Epithelial cell of proximal tubule (primary cell): Measurements from ENCODE around the gene IL6. TPM values are rescaled to one million over a fixed set of nuclear protein-coding genes. Genes with fewer than 3 reads are reported as not detected.

Experiments
- DNase-seq: peaks from one replicate; pipeline ENCODE4 v3.0.0-alpha.2; 2011; ENCODE audit warnings: low read depth
- H3K4me3 ChIP-seq: 2 replicates; pipeline ENCODE4 v1.5.1; 2011; ENCODE audit warnings: low read depth, mild to moderate bottlenecking, low read length
- CTCF ChIP-seq: conservative IDR thresholded peaks from 2 replicates; pipeline ENCODE4 v1.5.1; 2012; ENCODE audit warnings: low read depth, mild to moderate bottlenecking, low read length
- total RNA-seq: library from RNA; depleted of rRNA; stranded (reverse); fragments of >200 nt; gene quantifications from 2 replicates; pipeline ENCODE4 v1.2.3, GENCODE V29; 2015

The IL6 gene
- total RNA-seq, 1 donor from 2014 or later = 40.4 TPM

- DNase-seq = peak; percentile 74
- TF ChIP-seq CTCF = peak; percentile 71
- peak overlapping the region; percentile 59 for H3K4me3 ChIP-seq
These were observed 574 bp upstream of the IL6 start for GRCh38 chr7:22726345-22726906.

GRCh38 chr7:22727714-22728035 lies 675 bp downstream of the IL6 start:
- peak overlapping the region; percentile 59 for H3K4me3 ChIP-seq
- no peak for TF ChIP-seq CTCF
- no peak for DNase-seq

GRCh38 chr7:22728401-22729029 lies 1.5 kb downstream of the IL6 start:
- peak overlapping the region; percentile 59 for H3K4me3 ChIP-seq
- peak; percentile 57 for DNase-seq
- peak; percentile 73 for TF ChIP-seq CTCF

GRCh38 chr7:22729180-22729825 lies 2.3 kb downstream of the IL6 start:
- DNase-seq = no peak
- no peak overlapping the region for H3K4me3 ChIP-seq

GRCh38 chr7:22730066-22730710 lies 3.2 kb downstream of the IL6 start:
- DNase-seq = no peak
- H3K4me3 ChIP-seq = no peak overlapping the region
- TF ChIP-seq CTCF = no peak

More at GRCh38 chr7:22729180-22729825, 2.3 kb downstream of the IL6 start:
- no peak for TF ChIP-seq CTCF

- no peak for TF ChIP-seq CTCF
- peak overlapping the region; percentile 0 for H3K4me3 ChIP-seq
- DNase-seq = peak; percentile 66
These were observed 4.1 kb downstream of the IL6 start for GRCh38 chr7:22730921-22731654.
